ENCODE measurements around the gene RNASE2.
A peak's percentile ranks its signal among the peaks of the same experiment; 100 is the strongest.

- TF ChIP-seq CTCF (IDR thresholded peaks at IDR 0.05) (no peak), POLR2AphosphoS5 (IDR thresholded peaks at IDR 0.05) (peak; percentile 18), POLR2A (IDR thresholded peaks at IDR 0.05) (no peak)
Measured at GRCh38 chr14:20978687-20979086, 23.4 kb downstream of the RNASE2 start.
